GM23248 (cell line): ENCODE measurements around the gene IGFL1.
"Not testable (repeated sequence)": the region's sequence is repeated elsewhere in the genome, so short reads cannot be mapped to it uniquely, and the experiment has no call there.

Experiments used
- EZH2 ChIP-seq: fragments of 200-600 bp; sonication (generic); IDR thresholded peaks from 2 replicates; pipeline ENCODE4 v1.6.1; 2018; ENCODE audit warnings: antibody characterized with exemption, mild to moderate bottlenecking; ENCODE audit not compliant: insufficient read depth, poor library complexity, severe bottlenecking
- EZH2phosphoT487 ChIP-seq: fragments of 200-600 bp; sonication (generic); IDR thresholded peaks from 2 replicates; pipeline ENCODE4 v1.6.1; 2018; ENCODE audit warnings: antibody characterized with exemption, moderate library complexity, mild to moderate bottlenecking, low read depth; ENCODE audit not compliant: insufficient read depth

DNA sequence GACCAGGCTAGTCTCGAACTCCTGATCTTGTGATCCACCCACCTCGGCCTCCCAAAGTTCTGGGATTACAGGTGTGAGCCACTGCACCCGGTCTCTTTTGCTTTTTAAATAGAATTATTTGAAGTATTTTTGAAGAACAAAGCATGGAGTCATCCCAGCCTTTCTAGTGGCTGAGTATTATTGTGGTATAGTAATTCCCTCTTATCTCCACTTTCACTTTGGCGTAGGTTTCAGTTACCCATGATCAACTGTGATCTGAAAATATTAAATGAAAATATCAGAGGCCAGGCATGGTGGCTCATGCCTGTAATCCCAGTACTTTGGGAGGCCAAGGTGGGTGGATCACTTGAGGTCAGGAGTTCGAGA, 36.9 kb upstream of the IGFL1 start:
- TF ChIP-seq EZH2, EZH2phosphoT487: not testable (repeated sequence)
